ENCODE results near the gene ANGPTL2. TPM values are rescaled to one million over a fixed set of nuclear protein-coding genes. Genes with fewer than 3 reads are reported as not detected.

The ANGPTL2 gene
- total RNA-seq, 1 donor from 2014 or later = 2.7 TPM

GRCh38 chr9:127116957-127117356, 5.5 kb downstream of the ANGPTL2 start:
- DNase-seq = no peak

- DNase-seq = no peak
Observed at GRCh38 chr9:127116088-127116726, 6.2 kb downstream of the ANGPTL2 start.

- DNase-seq = no peak
Observed at GRCh38 chr9:127114606-127115005, 7.8 kb downstream of the ANGPTL2 start.

GRCh38 chr9:127113191-127113972, 9.1 kb downstream of the ANGPTL2 start:
- DNase-seq = no peak

- no peak for DNase-seq
Observed at GRCh38 chr9:127112735-127113161, 9.7 kb downstream of the ANGPTL2 start.

- DNase-seq = no peak
Observed at GRCh38 chr9:127112056-127112455, 10.4 kb downstream of the ANGPTL2 start.

GRCh38 chr9:127109212-127109711, 13.2 kb downstream of the ANGPTL2 start:
- no peak for DNase-seq

- no peak for DNase-seq
Observed at GRCh38 chr9:127107929-127108876, 14.2 kb downstream of the ANGPTL2 start.

- no peak for DNase-seq
Observed at GRCh38 chr9:127107171-127107928, 15.1 kb downstream of the ANGPTL2 start.

GRCh38 chr9:127106466-127106855, 16.0 kb downstream of the ANGPTL2 start:
- DNase-seq = no peak

GRCh38 chr9:127105805-127106465, 16.5 kb downstream of the ANGPTL2 start:
- DNase-seq = no peak

GRCh38 chr9:127104581-127105311, 17.7 kb downstream of the ANGPTL2 start:
- no peak for DNase-seq

- no peak for DNase-seq
Observed at GRCh38 chr9:127102788-127103187, 19.6 kb downstream of the ANGPTL2 start.

GRCh38 chr9:127102176-127102575, 20.3 kb downstream of the ANGPTL2 start:
- no peak for DNase-seq

- DNase-seq = no peak
Observed at GRCh38 chr9:127099664-127100063, 22.8 kb downstream of the ANGPTL2 start.

GRCh38 chr9:127098916-127099553, 23.4 kb downstream of the ANGPTL2 start:
- DNase-seq = no peak

GRCh38 chr9:127097683-127098082, 24.8 kb downstream of the ANGPTL2 start:
- no peak for DNase-seq

- DNase-seq = peak; percentile 65
Observed at GRCh38 chr9:127096208-127096607, 26.2 kb downstream of the ANGPTL2 start.

- no peak for DNase-seq
Observed at GRCh38 chr9:127095411-127095810, 27.0 kb downstream of the ANGPTL2 start.
